GM08714 (cell line): ENCODE measurements around the gene OVOL3.
"Not testable (repeated sequence)": the region's sequence is repeated elsewhere in the genome, so short reads cannot be mapped to it uniquely, and the experiment has no call there.

Experiments
- H3K4me3 ChIP-seq: fragments of 200-500 bp; sonication (Bioruptor generic); 2 replicates; pipeline ENCODE4 v1.5.1; 2014; ENCODE audit warnings: mild to moderate bottlenecking, low read length, inconsistent platforms
- ZNF274 ChIP-seq: IDR thresholded peaks from 2 replicates; pipeline ENCODE4 v1.6.1; 2012; ENCODE audit warnings: mild to moderate bottlenecking, low read depth, low read length

OVOL3 gene

DNA sequence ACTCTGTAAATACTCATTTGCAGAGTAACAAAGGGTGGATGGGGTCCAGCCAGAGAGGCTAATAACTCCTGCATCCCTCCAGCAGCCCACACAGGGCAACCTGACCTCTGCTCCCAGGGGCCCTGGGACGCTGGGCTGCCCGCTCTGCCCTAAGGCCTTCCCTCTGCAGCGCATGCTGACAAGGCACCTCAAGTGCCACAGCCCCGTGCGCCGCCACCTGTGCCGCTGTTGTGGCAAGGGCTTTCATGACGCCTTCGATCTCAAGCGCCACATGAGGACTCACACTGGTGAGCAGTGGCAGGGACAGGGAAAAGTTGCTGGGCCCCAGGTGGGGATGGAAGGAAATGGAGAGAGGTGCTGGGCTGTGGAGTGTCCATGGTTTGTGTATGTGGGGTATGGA lies 1.7 kb downstream of the OVOL3 start:
- TF ChIP-seq ZNF274 = no peak
- no peak overlapping the region for H3K4me3 ChIP-seq

DNA sequence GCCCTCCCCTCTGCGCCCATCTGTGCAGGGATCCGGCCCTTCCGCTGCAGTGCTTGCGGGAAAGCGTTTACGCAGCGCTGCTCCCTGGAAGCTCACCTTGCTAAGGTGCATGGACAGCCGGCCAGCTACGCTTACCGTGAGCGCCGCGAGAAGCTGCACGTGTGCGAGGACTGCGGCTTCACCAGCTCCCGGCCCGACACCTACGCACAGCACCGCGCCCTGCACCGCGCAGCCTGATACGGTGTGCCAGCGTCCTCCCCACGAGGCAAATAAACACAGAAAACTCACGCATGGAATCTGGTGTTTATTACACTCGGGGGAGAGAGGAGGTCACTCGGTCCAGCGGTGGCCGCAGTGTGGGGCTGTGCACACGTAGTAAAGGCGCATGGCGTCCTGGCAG lies 2.5 kb downstream of the OVOL3 start:
- H3K4me3 ChIP-seq = peak overlapping the region; percentile 89; the same call in 1 of the 2 replicates
- no peak for TF ChIP-seq ZNF274

GRCh38 chr19:36113894-36114720 lies 3.2 kb downstream of the OVOL3 start:
- no peak for TF ChIP-seq ZNF274
- H3K4me3 ChIP-seq = peak overlapping the region; percentile 89

DNA sequence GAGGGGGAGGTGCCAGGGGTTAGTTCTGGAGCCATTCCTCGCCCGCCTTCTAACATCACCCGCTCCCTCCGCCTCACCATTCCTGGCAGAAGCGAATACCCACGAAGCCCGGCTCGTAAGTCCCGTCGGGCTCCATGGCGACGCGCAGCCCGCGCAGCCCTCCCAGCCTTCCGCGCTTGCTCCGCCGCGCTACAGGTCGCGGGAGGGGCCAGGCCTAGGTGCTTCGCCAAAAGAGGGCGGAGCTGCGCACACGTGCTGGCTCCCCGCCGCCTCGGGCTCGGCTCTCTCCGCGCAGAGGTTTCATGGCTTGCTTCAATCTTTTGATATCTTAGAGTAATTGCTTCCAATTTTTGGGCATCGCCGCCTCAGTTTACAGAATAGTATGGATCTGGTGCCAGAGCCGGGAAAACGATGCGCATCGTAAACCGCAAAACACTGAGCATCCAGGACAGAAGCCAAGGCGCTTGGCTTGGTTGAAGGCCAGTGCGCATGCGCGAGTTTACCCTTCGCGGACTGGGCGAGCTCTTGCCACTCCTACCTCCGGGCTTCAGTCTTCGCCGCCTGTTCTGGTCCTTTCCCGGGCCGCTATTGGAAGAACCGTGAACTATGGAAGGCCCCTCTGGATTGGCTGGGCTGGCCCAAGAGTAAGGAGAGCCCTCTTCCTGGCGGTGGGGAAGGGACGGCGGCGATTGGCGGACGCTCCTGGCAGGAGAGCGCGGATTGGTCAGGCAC lies 3.9 kb downstream of the OVOL3 start, which contains the start of gene POLR2I:
POLR2I (minus strand) TSS at position 155 of the 732 bp plus-strand sequence; CDS start at position 136, 19 bp downstream.
- peak within 1 kb of the TSS; percentile 89 for H3K4me3 ChIP-seq
- no peak for TF ChIP-seq ZNF274

GRCh38 chr19:36115453-36116343 lies 4.8 kb downstream of the OVOL3 start, which contains the start of gene TBCB:
Gene TBCB, plus strand, starts transcription at chr19:36115468. Its CDS starts 93 bp downstream, at chr19:36115561.
- H3K4me3 ChIP-seq = peak within 1 kb of the TSS; percentile 89
- TF ChIP-seq ZNF274 = no peak

GRCh38 chr19:36116344-36116637 lies 5.3 kb downstream of the OVOL3 start:
- TF ChIP-seq ZNF274 = no peak
- H3K4me3 ChIP-seq = peak overlapping the region; percentile 81

DNA sequence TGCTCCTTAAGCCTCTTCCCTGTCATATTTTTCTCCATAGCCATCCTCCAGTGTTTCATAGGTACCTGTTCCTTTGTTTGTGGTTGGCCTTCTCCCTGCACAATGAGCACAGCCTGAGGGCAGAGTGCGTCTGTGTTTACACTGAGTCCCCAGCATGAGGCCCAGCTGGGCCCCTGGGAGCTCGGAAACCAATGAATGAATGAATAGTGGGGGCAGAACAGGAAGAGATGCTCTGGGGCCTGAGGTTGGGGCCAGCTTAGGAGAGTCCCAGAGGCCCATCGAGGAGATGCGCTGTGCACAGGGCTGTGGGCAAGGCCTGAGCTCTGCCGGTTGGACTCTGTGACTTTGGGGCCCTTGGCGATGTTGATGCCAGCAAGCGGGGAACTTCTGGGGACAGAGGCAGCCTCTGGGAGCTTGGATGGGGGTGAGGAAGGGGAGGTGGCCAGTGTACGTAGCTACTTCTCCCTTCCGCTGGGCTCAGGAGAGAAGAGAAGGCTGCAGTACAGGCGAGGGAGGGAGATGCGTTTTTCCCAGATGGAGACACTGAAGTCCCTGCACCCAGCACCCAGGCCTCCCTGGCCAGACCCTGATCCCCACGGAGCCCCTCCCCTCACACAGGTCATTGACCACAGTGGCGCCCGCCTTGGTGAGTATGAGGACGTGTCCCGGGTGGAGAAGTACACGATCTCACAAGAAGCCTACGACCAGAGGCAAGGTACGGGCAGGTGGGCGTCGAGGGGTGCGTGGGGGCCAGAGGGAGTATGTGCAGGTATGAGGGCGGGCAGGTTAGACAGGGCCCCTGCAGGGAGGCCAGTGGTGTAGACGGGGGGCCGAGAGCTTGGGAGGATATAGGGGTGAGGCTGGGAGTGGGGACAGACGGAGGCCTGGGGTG lies 9.4 kb downstream of the OVOL3 start:
- no peak overlapping the region for H3K4me3 ChIP-seq
- no peak for TF ChIP-seq ZNF274

DNA sequence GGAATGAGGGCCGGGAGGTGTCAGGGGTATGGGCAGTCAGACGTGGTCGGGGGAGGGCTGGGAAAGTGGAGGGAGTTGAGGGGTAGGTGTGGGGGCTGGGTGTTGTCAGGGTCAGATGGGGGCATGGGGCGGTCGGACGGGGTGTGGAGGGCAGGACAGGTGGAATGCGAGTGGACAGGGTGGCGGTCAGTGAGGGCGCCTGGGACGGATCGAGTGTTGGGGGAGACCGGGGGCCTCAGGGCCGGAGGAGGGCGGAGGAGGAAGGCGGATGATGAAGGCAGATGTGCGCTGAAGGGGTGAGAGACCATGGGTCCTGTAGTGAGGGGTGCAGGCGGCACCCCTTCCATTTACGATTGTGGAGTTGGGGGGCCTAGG lies 10.0 kb downstream of the OVOL3 start:
- H3K4me3 ChIP-seq = no peak overlapping the region
- no peak for TF ChIP-seq ZNF274

DNA sequence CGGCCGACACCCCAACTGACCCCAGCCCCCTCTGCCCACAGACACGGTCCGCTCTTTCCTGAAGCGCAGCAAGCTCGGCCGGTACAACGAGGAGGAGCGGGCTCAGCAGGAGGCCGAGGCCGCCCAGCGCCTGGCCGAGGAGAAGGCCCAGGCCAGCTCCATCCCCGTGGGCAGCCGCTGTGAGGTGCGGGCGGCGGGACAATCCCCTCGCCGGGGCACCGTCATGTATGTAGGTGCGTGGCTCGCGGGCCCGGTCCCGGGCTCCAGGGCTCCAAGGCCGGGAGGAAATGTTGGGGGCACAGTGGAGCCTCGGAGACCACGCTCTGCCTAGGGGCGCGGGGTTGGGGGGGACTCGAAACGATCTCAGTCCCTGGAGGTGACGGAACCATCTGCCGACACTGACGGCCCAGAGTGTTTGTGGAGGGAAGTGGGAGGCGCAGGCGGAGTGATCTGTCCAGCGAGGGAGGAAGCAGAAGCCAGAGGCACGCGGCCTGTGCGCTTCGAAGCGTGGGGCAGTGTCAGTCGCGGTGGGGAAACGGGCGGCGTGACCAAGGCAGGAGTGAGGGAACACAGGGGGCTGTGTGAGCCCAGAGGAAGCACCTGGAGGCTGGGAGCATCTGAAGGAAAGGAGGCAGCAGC lies 10.7 kb downstream of the OVOL3 start:
- no peak overlapping the region for H3K4me3 ChIP-seq
- no peak for TF ChIP-seq ZNF274

DNA sequence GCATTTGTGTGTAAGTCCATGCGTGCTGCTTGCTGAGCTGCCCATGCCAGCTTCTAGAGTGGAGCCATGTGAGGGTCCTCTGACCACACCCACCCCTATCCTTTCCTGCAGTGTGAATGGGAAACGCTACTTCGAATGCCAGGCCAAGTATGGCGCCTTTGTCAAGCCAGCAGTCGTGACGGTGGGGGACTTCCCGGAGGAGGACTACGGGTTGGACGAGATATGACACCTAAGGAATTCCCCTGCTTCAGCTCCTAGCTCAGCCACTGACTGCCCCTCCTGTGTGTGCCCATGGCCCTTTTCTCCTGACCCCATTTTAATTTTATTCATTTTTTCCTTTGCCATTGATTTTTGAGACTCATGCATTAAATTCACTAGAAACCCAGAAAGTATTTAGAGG lies 14.6 kb downstream of the OVOL3 start:
- TF ChIP-seq ZNF274 = no peak
- H3K4me3 ChIP-seq = no peak overlapping the region

GRCh38 chr19:36128392-36128736 lies 17.4 kb downstream of the OVOL3 start:
- TF ChIP-seq ZNF274 = no peak
- H3K4me3 ChIP-seq = peak overlapping the region; percentile 64

DNA sequence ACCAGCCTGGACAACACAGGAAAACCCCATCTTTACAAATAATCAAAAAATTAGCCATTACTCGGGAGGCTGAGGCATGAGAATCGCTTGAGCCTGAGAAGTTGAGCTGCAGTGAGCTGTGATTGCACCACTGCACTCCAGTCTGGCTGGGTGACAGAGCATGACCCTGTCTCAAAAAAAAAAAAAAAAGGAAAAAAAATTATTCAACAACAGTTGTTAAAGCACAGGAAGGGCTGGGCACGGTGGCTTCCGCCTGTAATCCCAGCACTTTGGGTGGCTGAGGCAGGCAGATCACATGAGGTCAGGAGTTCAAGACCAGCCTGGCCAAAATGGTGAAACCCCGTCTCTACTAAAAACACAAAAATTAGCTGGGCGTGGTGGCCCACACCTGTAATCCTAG lies 20.3 kb downstream of the OVOL3 start:
- not testable (repeated sequence) for H3K4me3 ChIP-seq

DNA sequence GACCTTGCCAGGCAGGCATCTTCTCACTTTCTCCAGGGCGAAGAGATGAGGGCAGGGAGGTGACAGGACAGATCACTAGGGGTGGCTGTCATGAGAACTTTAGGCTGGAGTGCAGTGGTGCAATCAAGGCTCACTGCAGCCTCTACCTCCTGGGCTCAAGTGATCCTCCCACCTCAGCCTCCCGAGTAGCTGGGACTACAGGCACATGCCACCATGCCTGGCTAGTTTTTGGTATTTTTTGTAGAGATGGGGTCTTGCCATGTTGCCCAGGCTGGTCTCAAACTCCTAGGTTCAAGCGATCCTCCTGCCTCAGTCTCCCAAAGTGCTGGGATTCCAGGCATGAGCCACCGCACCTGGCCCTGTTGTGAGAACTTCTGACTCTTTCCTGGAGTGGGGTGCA lies 23.9 kb downstream of the OVOL3 start:
- H3K4me3 ChIP-seq = not testable (repeated sequence)
